RWPE2 (cell line): ENCODE data around the gene AIRE.
A peak's percentile ranks its signal among the peaks of the same experiment; 100 is the strongest.
"Not testable (repeated sequence)": the region's sequence is repeated elsewhere in the genome, so short reads cannot be mapped to it uniquely, and the experiment has no call there.

Experiments used
- ATAC-seq: fragments of 200-7000 bp; cut with Tn5 transposase; 3 replicates; pipeline ENCODE4 v1.9.1; 2021; ENCODE audit warnings: low read depth
- DNase-seq: peaks from one replicate; pipeline ENCODE4 v3.0.0-alpha.2; 2020; ENCODE audit warnings: low spot score
- H3K27ac ChIP-seq: fragments of 450-650 bp; 2 replicates; pipeline ENCODE4 v1.5.1; 2017; ENCODE audit warnings: mild to moderate bottlenecking; ENCODE audit not compliant: poor library complexity, severe bottlenecking
- H3K27me3 ChIP-seq: fragments of 250-450 bp; sonication (Bioruptor Pico); 2 replicates; pipeline ENCODE4 v1.5.1; 2021; ENCODE audit warnings: mild to moderate bottlenecking, moderate library complexity; ENCODE audit not compliant: insufficient read depth, poor library complexity, severe bottlenecking
- H3K36me3 ChIP-seq: fragments of 250-450 bp; sonication (Bioruptor Pico); 2 replicates; pipeline ENCODE4 v1.5.1; 2020; ENCODE audit warnings: low read depth, mild to moderate bottlenecking, moderate library complexity
- H3K4me1 ChIP-seq: fragments of 250-450 bp; sonication (Bioruptor Pico); 2 replicates; pipeline ENCODE4 v1.5.1; 2021; ENCODE audit warnings: mild to moderate bottlenecking, moderate library complexity; ENCODE audit not compliant: insufficient read depth, poor library complexity, severe bottlenecking
- H3K4me3 ChIP-seq: fragments of 250-450 bp; sonication (Bioruptor Pico); 2 replicates; pipeline ENCODE4 v1.5.1; 2021; ENCODE audit warnings: mild to moderate bottlenecking, moderate library complexity; ENCODE audit not compliant: severe bottlenecking
- H3K9me3 ChIP-seq: fragments of 250-450 bp; sonication (Bioruptor Pico); 2 replicates; pipeline ENCODE4 v1.5.1; 2021; ENCODE audit warnings: mild to moderate bottlenecking, moderate library complexity; ENCODE audit not compliant: severe bottlenecking
- TF ChIP-seq, protein P1 (sequence below): fragments of 450-650 bp; IDR thresholded peaks from one replicate; pipeline ENCODE4 v1.5.1; 2017; ENCODE audit warnings: mild to moderate bottlenecking, moderate library complexity; ENCODE audit not compliant: poor library complexity, severe bottlenecking

The AIRE gene

DNA sequence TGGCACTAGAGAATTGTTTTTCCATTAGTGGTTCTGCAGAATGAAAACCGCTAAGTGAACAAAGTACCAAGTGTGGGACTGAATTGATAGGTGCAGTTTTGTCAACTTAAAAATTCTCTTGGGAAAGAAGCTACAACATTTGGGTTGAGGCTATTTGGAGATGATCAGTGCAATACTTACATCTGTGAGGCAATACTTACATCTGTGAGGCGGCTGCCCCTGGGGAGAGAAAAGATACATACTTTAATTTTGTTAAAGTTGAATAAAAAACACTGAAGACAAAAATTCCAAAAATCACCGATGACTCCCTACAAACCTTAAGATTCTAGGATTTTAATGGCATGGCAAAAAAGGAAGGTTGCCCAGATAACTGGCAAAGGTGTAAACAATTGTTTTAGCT is 51.8 kb downstream of the AIRE start:
- Histone ChIP-seq H3K27ac (no peak overlapping the region), H3K4me3 (no peak overlapping the region), H3K9me3 (no peaks in the 10 kb centered on the region), H3K36me3 (no peaks in the 10 kb centered on the region), H3K27me3 (no peaks in the 10 kb centered on the region), H3K4me1 (no peaks in the 10 kb centered on the region)
- no peak for ATAC-seq
- TF ChIP-seq, protein P1, sequence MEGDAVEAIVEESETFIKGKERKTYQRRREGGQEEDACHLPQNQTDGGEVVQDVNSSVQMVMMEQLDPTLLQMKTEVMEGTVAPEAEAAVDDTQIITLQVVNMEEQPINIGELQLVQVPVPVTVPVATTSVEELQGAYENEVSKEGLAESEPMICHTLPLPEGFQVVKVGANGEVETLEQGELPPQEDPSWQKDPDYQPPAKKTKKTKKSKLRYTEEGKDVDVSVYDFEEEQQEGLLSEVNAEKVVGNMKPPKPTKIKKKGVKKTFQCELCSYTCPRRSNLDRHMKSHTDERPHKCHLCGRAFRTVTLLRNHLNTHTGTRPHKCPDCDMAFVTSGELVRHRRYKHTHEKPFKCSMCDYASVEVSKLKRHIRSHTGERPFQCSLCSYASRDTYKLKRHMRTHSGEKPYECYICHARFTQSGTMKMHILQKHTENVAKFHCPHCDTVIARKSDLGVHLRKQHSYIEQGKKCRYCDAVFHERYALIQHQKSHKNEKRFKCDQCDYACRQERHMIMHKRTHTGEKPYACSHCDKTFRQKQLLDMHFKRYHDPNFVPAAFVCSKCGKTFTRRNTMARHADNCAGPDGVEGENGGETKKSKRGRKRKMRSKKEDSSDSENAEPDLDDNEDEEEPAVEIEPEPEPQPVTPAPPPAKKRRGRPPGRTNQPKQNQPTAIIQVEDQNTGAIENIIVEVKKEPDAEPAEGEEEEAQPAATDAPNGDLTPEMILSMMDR: no peak
- DNase-seq: no peak

DNA sequence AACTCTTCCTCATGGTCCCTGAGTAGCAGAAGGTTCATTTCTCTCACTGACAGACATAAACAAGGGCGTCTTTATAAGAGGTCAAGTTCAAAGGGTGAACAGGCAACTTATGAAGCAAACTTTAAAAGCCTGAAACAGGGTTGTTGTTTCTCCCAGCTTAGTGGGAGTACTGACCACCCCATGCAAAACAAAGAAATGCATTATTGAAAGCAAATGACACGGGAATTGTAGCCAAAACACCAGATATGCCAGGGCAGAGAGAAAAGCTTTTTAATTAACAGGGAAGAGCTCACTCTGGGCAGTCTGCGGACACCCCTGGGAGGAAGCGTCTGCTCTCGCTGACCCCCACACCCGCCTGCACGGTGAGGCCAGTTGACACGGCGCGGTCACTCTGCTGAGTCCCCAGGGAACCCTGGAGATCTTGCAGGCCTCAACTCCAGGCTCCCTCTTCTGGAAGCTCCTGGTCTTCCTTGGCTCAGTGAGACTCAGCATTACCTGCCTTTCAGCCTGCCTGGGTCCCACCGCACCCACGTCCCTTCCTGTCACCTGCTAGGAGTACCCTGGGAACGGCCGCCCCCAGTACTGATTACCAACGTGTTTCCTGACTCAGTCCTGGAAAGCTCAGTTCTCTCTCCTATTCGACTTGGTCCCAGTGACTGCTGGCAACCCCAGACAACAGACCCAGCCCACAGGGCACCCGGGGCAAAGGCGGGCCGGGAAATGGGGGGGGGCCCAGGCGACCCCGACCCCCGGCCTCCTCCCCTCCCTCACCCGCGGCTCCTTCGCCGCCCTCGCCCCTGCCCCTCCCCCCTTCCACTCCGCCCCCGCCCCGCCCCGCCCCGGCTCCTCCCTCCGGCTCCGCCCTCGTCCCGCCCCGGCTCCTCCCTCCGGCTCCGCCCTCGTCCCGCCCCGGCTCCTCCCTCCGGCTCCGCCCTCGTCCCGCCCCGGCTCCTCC is 52.5 kb downstream of the AIRE start:
- Histone ChIP-seq H3K36me3 (no peaks in the 10 kb centered on the region), H3K9me3 (no peaks in the 10 kb centered on the region), H3K27me3 (no peaks in the 10 kb centered on the region), H3K4me3 (peak overlapping the region; percentile 19), H3K27ac (peak overlapping the region; percentile 81), H3K4me1 (no peaks in the 10 kb centered on the region)
- peak; percentile 28 for ATAC-seq
- DNase-seq: no peak
- TF ChIP-seq, protein P1: peak; percentile 24

DNA sequence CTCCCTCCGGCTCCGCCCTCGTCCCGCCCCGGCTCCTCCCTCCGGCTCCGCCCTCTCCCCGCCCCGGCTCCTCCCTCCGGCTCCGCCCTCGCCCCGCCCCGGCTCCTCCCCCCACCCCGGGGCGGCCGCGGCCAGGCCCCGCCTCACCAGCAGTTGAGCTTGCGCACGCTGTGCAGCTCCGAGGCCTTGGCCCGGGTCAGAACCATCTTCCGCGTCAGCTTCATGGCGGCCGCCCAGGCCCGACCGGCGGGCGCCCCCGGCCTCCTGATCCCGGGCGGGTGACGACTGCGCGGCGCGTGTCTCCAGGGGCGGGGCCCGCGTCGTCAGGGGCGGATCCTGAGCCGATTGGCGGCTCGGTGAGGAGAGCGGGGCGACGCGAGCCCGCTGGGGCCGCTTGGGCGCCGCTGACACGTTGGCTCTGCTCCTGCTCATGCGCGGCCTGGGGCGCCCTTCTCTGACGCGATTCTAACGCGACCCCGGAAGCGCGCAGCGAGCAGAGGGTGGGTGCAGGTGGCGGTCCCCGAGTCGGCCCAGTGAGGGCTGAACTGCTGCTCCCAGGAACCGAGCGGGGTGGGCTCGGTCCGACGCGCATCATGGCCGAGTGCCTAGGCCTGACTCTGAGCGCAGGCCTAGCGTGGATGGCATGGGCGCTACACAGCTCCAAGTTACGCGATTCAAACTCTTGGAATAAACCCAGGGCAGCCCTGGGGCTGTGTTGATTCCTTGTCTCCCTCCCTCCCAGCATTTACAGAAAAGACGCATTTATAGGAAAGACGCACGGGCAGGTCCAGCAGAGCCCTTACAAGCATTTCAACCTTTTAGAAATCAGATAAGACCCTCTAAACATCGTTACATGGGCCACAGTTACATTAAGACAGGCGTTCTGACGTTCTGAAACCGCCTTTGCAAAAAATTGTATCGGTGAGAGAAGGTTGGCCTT is 53.6 kb downstream of the AIRE start, which contains the start of gene CFAP410:
Gene CFAP410, minus strand, starts transcription at position 420 of the 940 bp plus-strand sequence. Its CDS starts 196 bp downstream, at position 224.
- H3K4me1 ChIP-seq: no peaks in the 10 kb centered on the region
- TF ChIP-seq, protein P1: no peak
- peak within 1 kb of the TSS; percentile 81 for H3K27ac ChIP-seq
- no peaks in the 10 kb centered on the region for H3K9me3 ChIP-seq
- peak; percentile 90 for DNase-seq
- H3K27me3 ChIP-seq: no peaks in the 10 kb centered on the region
- peak within 1 kb of the TSS; percentile 59 for H3K4me3 ChIP-seq
- no peaks in the 10 kb centered on the region for H3K36me3 ChIP-seq
- ATAC-seq: peak; percentile 88

DNA sequence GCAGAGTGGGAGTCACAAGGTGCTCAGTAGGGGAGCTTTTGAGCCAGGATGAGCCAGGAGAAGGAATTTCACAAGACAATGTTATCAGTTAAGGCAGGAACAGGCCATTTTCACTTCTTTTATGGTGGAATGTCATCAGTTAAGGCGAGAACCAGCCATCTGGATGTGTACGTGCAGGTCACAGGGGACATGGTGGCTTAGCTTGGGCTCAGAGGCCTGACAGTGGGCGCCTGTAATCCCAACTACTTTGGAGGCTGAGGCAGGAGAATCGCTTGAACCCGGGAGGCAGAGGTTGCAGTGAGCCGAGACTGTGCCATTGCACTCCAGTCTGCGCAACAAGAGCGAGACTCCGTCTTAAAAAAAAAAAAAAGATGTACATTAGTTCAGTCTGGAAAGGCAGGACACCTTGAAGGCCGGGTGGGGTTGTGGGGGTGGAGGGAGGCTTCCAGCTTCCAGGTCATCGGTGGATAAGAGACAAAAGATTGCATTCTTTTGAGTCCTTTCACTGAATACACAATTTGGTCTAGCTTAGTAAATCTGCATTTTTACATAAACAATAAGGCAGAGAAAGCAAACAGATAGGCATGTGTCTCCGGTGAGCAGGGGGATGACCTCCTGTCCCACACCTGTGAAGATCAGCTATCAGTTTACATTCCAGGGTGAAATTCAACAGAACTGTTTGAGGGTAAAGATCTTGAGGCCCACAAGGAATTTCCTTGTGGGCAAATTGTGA is 56.2 kb downstream of the AIRE start:
- not testable (repeated sequence) for H3K27ac ChIP-seq, H3K4me1 ChIP-seq, ATAC-seq, DNase-seq, H3K27me3 ChIP-seq, H3K36me3 ChIP-seq, H3K4me3 ChIP-seq, H3K9me3 ChIP-seq

DNA sequence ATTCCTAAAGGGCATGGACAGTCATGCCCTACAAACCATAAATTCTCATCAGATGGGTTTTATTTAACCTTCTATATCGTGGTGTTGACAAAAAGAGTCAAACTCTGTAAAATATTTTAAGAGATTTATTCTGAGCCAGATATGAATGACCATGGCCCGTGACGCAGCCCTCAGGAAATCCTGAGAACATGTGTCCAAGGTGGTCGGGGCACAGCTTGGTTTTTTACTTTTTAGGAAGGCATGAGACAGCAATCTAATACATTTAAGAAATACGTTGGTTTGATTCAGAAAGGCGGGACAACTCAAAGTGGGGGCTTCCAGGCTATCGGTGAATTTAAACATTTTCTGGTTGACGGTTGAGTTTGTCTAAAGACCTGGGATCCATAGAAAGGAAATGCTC is 57.3 kb downstream of the AIRE start:
- H3K27ac ChIP-seq, H3K4me1 ChIP-seq, H3K4me3 ChIP-seq, H3K9me3 ChIP-seq, H3K36me3 ChIP-seq, DNase-seq, ATAC-seq: not testable (repeated sequence)
- peaks cover 13% of the 10 kb centered on the region for H3K27me3 ChIP-seq
